Stimulated activated CD8-positive, alpha-beta memory T cell treated with anti-CD3 and anti-CD28 coated beads, Interleukin-15, amount 100 ng/mL, for 1 hour (primary cell): ENCODE results near the gene DHX32.

Experiments used
- DNase-seq: peaks from one replicate; pipeline ENCODE4 v3.0.0-alpha.2; 2020; ENCODE audit warnings: low read depth

The DHX32 gene

DNA sequence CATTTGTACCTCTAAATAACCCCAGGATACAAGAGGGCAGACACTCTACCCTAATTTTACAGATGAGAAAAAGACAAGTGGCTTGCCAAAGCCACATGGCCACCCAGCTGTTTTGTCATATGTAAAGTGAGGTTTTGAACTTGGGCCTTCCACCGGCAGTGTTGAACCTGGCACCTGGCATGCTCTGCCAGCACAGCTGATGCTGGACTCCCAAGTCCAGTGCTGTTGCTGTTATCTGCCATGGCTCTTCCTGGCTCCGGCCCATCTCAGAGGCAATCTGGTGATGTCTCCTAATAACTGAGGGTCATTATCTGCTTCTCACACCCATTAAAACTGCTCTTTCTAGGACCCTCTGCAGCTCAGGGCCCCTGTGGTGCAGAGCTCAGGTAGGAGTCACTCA is 32.7 kb downstream of the DHX32 start:
- no peak for DNase-seq

DNA sequence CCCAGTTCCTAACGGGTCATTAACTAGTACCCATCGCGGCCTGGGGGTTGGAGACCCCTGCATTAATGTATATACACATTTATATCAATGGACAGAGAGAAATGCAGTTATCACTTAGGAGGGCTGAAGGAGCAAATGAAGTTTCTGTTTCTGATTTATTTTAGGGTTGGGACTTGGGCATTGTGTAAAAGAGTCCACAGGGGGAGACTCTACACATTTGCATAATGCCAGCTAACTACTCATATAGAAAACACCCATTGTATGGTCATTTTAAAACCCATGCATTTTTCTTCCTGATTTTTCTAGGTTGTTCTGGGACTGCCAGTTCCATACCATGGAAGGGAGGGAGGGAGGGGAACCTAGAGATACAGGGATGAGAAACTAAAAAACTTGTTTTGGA is 34.2 kb downstream of the DHX32 start:
- DNase-seq = no peak

DNA sequence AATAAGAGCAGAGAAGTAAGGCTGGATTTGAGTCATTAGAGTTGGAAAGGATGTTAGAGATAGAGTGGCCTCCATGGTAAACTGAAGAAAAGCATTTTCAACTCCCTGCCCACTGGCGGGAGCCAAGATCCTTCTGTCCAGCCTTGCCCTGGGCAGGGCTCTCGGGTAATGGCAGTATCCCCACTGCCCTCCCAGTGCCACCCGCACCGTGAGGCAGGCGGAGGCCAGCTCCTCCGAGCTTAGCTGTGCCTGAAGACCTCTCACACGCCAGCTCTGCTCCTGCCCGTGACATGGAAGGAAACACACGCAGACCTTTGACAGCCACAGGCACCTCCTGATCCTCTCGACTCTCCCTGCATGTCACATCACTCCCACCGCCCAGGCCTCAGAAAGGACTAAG is 35.5 kb downstream of the DHX32 start:
- DNase-seq = no peak

DNA sequence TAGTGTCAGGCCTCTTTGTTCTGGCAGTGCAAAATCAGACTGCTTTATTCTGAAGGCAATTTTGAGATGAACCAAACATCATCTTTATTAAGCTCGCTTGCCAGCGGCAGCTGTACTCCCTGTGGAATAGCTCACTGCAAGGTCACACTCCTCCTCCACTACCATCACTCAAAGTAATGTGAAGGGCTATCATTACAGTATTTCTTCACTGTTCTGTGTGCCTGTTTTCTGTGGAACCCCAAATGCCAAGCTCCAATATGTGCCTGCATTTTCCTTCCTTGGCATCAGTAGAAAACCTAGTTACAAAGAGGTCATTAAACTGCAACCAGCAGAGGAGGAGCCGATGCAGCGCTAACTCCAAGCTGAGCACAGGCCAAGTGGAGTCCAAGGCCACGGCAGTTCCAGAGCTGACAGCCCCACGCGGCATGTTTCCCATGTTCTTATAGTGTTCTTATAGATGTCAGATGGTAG is 36.3 kb downstream of the DHX32 start:
- no peak for DNase-seq

DNA sequence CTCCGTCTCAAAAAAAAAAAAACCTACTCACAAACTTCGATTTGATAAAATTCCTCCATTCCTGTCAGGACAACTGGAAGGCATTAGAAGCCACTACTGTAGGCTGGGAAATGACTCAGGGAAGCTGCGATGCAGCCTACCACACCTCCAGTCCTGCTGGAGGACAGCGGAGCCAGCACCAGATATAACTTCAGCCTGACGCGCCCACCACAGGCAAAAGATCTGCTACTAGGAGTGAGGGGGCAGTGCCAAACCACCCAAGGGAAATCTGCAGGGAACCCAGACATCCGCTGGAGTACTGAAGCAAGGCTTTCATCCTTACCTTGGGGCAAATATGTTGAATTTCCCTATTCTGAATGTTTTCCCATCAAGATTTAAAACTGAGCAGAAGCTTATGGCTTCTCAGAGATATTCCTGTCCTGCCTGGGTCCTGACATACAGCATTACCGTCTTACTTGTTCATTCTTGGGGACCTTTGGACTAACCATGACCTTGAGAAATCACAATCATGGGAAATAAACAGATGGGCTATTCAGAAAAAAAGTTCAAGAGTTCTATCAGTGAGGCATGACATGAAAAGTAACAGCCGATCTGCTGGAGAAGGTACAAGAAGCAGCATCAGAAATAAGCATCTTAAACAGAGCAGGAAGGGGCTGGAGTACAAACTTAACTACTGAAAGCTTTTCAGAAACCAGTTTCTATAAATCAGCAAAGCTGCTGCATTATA is 37.3 kb downstream of the DHX32 start:
- no peak for DNase-seq

DNA sequence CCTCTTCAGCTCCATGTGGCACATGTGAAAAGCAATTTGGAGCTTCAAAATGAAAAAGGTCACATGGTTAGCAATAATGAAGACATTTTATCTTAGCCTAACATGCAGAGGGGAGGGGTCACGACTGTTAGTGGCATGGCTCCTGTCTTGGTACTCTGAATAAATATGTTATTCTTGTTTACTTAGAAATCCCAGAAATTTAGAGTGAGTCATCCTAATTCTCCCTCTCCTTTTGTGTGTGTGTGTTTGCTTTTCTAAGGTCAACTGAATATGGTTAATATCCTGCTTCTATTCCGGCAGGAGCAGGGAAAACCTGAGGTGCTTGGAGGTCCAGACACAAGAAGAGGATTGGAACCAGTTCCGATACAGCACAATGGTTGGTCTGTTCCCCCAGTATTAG is 40.1 kb downstream of the DHX32 start:
- no peak for DNase-seq

DNA sequence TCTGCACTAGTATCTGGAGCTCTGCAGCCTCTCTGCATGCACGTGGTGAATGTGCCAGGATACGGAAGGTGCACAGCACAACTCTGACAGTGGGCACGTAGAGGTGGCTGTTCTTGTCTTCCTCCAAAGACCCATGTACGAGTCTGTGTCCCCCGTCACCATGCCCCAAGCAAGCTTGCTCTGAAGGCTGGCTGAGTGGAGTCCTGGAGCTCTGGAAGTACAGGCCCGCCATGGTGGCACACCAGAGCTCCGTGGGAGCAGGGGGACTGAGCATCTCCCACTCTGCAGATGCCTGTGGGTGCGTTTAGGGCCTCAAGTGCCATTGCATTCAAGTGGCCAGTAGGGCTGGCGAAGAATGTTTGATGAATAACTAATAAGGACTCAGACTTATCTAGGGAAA is 40.7 kb downstream of the DHX32 start:
- no peak for DNase-seq

DNA sequence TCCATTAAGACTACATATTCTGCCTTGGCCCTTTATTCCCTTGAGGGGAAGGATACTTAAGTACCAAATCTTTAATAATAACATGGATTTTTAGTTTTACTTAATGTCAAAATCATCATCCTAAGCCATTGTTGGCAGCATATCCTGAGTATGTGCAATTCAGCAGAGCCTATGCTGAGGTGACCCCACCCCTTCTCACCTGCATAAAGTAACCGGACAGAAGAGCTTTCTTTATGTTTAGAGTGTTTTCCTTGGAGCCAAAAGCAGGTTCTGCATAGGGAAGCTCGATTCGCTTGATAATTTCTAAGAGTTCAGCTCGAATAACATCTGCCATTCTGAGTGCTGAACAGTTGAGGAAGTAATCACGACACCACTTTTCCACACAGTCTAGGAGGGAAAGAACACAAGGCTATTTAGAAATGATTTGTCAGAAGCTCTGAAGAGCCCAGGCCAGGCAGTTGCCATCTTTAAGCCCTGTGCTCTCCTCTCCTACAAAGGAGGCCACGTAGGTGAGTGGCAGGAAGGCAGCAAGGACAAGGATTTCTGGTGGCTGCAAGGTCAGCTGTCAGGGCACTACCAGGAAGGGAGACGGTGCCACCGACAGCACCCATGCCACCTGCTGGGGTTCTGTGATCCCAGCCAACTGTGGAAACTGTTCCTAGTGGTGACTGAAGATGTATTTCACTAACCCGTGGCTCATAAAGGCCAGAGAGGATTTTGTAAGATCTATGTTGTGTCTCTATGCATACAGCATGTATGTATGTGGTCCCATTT is 42.1 kb downstream of the DHX32 start:
- no peak for DNase-seq

DNA sequence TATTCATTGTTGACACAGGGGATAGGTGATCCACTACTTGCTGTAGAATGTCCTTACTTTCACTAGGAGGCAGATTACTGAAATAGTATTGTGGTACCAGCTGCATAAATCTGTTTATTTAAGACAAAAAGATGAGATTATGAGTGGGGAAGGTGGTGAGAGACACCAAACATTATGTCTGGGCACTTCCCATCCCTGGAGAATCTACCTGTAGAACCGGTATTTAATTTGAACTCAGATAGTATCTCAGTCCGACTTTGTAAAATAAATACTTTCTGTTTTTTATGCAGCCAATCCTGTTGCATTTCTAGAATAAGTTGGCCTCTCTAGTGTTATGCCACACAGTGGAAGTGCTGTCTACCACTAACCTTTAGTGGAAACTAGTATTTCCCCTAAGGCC is 44.3 kb downstream of the DHX32 start:
- DNase-seq = no peak

DNA sequence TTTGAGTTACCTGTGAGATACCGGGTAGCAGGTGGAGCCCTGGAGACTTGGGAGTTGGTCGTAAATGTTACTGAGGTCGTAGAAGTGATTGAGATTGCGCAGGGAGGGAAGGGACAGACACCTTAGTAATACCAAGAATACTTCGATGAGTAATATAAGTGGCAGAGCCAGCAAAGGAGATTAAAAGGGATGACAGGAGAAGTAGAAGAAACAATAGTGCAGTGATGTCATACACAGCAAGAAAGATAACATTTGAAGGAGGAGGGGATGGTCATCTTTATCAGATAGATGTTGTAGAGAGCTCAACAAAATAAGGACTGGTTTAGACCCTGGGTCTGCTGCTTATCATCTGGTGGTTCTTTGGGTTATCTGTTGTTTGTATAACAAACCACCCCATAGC is 52.8 kb downstream of the DHX32 start:
- no peak for DNase-seq

DNA sequence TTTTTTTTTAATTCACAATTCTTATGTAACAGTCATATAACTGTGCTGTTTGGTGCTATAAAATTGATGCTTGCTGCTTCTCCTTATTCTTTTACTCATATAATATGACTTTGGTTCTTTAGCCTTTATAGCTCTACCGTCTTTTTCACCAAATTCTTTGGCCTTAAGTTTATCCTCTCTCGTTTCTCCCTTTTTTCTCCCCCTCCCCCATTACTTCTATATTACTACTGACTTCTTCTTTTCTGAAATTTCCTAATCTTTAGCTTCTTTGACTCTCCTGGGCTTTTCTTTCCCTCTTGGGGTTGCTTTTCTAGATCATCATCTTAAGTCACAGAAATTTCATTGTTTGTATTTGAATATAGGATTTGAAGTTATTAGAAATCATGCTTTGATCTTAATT is 54.0 kb downstream of the DHX32 start:
- no peak for DNase-seq

DNA sequence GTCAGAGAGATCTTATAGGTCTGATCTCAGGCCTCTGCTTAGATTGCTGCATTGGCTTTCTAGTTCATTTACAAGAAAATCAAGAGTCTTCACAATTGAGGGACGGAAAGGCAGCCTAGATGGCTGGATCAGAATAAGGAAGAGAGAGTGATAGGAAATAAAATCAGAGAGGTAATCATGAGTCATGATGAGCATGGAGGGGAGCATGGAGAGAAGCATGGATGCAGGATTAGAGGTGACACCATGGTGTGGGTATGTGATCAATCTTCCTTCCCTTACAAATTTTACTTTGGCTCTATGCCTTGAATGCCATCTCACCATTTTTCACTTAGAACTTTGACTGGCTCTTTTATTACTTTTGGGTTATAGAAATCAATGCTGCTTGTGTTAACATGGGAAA is 56.4 kb downstream of the DHX32 start:
- no peak for DNase-seq

DNA sequence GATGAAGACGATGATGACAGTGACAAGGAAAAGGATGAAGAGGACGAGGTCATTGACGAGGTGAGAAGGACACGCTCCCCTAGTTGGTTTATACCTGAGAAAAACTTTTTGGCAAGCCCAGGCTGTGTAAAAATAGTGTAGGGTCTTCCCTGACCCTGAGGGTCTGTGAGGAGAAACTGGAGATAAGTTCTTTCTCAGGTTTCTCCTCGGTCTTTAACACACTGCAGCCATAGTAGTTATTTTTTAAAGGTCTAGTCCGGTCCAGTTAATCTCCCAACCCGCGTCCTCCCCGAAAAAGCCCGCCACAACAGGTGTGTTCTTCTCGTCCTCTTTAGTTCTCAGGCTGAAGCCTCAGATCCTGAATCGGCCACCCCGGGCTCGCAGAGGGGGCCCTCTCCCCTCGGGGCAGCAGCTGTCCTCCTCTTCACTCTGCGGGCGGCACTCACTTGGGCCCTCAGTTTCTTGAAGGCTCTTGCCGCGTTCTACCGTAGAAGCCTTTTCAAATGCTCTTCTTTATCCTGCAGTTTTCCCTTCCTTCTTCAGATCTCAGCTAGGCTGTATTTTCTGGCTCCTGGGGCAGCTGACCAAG is 57.3 kb downstream of the DHX32 start:
- no peak for DNase-seq

DNA sequence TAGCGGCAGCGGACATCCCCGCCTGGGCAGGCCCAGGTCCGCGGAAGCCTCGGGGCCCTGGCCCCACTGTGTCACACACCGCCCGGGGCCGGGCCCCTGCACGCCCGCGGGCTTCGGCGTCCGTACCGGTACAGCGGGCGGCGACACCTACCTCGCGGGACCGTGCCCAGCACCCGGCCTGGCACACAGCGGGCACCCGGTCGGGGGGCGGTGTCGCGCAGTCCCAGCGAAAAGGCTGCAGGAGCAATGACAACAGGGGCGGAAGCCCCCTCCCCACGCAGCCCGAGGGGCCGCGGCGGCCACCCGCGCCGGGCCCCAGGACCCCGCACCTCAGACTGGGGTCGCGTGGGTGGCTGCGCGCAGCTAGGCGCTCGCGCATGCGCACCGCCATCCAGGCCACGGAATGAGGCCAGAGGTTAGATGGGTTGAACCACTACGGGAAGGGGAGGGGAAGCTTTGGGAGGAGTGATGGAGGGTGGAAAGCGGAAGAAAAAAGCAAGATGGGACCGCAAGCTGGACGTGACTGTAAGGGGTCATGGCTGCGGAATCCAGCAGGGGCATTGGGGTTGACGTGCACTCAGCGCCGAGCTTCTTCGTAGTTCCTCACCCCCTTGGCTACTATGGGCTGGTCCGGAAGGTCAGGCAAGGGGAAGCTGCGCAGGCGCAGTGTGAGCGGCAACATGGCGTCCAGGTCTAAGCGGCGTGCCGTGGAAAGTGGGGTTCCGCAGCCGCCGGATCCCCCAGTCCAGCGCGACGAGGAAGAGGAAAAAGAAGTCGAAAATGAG is 58.0 kb downstream of the DHX32 start, which contains the start of the genes BCCIP and UROS:
Gene BCCIP (plus strand): TSS at position 669 of the 785 bp plus-strand sequence. CDS start 12 bp downstream, at position 681.
Gene UROS (minus strand): TSS at position 381 of the 785 bp plus-strand sequence. CDS start 6,759 bp downstream, outside the sequence.
- peak; percentile 82 for DNase-seq

DNA sequence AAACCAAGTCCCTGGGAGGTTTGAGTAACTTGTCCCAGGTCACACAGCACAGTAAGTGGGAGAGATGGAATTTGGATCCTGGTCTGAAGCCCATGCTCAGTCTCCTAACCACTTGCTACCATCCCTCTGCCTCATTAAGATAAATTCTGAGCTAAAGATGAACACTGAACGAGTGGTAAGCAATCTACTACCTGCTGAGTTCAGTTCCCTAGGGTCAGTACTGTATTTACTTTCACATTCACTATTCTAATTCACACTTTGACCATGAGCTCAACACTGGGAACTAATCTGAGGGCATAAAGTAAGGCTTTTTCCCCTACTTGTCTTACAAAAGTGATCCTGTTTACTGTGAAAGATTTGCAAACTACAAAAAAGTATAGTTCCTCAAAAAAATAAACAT is 60.4 kb downstream of the DHX32 start:
- no peak for DNase-seq

DNA sequence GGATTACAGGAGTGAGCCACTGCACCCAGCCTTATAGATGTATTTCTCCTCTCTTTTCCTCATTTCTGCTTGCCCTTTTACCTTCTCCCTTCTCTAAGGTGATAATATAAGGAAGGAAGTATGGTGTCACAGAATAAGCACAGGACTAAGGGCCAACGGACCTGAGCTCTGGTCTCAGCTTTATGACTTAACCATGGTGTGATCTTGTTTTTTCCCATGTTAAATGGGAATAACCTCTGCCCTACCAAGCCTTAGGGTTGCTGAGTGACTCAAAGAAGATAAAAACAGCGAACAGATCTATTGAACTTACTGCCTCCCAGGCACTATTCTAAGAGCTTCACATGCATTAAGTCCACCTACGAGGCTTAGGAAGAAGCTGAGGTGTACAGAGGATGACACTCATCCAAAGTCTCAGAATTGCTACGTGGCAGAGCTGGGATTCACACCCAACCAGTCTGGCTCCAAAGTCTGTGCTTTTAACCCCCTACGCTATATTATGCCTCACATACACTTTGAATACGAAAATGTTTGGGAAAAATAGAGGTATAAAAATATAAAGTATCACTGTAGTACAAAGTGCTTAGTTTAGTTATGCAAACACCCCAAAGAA is 63.6 kb downstream of the DHX32 start:
- no peak for DNase-seq

DNA sequence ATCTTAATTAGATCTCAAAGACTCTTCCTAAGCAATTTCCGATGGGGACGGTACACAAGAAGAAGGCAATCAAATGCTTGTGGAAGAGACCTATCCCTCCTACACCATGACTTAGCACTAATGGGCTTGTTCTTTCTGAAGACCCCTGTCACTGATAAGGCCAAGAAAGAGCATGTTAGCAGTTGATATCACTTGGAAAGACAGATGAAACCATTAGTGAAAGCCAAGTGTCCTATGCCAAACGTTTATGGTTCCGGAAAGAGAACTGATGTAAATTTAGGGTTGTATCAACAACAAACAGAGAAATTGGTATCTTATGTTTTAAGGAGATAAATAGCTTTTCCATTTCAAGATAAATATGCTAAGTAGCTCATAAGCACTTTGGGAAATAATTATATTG is 64.5 kb downstream of the DHX32 start:
- no peak for DNase-seq

DNA sequence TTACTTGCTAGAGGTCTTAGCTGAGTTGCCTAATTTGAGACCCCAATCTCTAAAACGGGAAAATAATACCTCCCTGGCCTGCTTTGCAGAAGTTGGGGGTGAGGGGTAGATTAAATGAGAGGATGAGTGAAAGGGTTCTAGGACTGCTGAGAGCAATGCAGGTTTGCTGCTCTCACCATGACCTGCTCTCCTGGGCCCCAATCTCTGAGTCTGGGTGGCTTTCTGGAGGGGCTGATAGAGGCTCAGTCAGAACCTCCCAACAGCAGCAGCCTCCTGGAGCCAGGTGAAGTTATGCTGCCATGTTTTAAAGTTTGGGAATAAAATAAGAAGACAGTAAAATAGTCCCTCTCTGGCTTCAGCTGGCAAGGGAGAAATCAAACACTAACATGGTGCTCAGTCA is 65.3 kb downstream of the DHX32 start:
- DNase-seq = no peak

DNA sequence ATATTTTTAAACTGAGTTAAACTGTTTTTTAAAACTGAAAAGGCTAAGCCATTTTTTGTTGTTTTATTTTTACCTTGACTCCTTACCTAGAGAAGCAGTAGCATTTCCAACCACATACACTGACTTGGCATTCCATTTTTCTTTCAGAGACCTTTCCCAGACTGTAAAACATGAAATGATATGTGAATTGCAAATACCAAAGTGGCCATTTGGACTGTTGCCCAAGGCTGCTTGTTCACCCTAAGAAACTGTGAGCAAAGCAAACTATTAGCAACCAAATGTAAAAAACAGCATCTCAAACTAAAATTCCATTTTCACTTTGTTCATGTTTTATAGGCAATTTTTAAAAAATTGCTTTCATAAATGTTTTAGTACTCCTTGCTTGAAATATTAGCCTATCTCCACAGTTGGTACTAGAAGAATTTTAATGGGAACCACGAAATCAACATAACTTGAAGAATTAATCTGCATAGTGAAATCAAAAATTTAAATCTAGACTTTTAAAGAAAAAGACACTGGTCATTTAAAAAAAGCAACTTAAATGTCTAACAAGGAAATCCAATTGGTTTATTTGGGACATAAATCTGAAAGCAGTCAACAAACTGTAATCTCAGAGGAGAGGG is 68.9 kb downstream of the DHX32 start:
- no peak for DNase-seq

DNA sequence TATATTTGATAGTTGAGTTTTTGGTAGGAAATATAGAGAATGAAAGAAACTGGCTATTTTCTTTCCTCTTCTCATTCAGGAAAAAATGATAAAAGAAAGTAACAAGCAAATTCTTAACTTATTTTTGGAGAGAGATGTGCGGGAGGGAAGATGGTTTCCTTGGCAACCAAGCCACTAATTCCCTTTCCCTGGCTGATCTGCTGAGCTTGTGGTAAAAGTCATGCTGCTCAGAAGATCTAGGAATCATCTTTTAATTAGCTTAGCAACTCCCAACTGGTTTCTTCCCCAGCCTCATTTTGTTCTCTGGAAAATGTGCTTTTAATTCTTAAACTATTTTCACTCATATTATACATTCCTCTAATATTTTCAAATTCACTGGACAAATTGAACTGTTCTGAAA is 69.8 kb downstream of the DHX32 start:
- DNase-seq = no peak

DNA sequence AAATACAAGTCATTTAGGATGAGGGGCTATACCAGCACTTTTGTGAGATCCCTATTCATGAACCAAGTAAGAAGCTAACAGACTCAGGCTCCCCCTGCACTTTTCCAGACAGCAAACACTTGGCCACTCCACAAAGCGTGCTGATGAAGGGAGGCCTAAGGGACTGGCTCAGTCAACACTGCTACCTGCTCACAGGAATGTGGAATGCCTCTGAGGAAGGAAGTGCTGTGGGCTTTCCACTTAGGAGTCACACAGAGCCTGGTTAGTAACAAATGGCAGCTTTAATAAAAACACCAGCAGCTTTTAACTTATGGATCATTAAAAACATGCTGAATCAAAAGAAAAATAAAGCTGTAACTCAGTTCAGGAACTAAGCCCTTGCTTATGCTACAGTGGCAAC is 73.0 kb downstream of the DHX32 start:
- no peak for DNase-seq
